HCT116 (cell line): ENCODE data around the gene ACTL6B. TPM values are rescaled to one million over a fixed set of nuclear protein-coding genes. Genes with fewer than 3 reads are reported as not detected.
A peak's percentile ranks its signal among the peaks of the same experiment; 100 is the strongest.

Experiments
- ATAC-seq: fragments of 200-7000 bp; cut with Tn5 transposase; 2 replicates; pipeline ENCODE4 v1.9.1; 2020; ENCODE audit warnings: mild to moderate bottlenecking, moderate library complexity
- BruUV-seq: library from RNA; stranded (reverse); fragments of 400-500 nt; replicated peaks from 2 replicates; lab custom pipeline; 2021; lab: Mats Ljungman, UMichigan
- CTCF ChIA-PET: fragments of 300-600 bp; sonication (Branson Sonifier 250); formaldehyde crosslinking; loops from one replicate; lab custom pipeline; 2021; ENCODE audit warnings: antibody characterized with exemption; lab: Charles Lee
- POLR2A ChIA-PET: fragments of 300-600, 350-600 bp; sonication (Branson Sonifier 250); formaldehyde crosslinking; loops from one replicate; lab custom pipeline; 2021; ENCODE audit warnings: antibody characterized with exemption; lab: Charles Lee
- RAD21 ChIA-PET, 2 experiments: fragments of 300-600 bp; sonication (Branson Sonifier 250); formaldehyde crosslinking; loops; one replicate each; lab custom pipeline; 2023; ENCODE audit warnings: low total read pairs in 2 of 2; ENCODE audit not compliant: uncharacterized antibody in 2 of 2, unreplicated experiment in 2 of 2, low non-redundant PET in 1 of 2; lab: Charles Lee
- DNase-seq: peaks from one replicate; pipeline ENCODE4 v3.0.0-alpha.2; 2010; ENCODE audit warnings: low read depth, low spot score
- H2AFZ ChIP-seq: fragments of 200-600 bp; shearing (Covaris generic), sonication (generic); 2 replicates; pipeline ENCODE4 v1.6.1; 2017; ENCODE audit warnings: low read depth, mixed run types, mixed read lengths, antibody characterized with exemption, low read length; ENCODE audit not compliant: poor library complexity, severe bottlenecking
- H3K27ac ChIP-seq: 2 replicates; pipeline ENCODE4 v1.5.1; 2012; ENCODE audit warnings: low read depth, low read length
- H3K27me3 ChIP-seq: fragments of 200-600 bp; sonication (generic); 2 replicates; pipeline ENCODE4 v1.6.1; 2016; ENCODE audit warnings: mixed run types, low read length, mixed read lengths; ENCODE audit not compliant: insufficient read depth
- H3K36me3 ChIP-seq, 2 experiments: fragments of 200-500 bp in 1 of 2; fragments of 200-600 bp in 1 of 2; sonication (Bioruptor generic) in 1 of 2; sonication (generic) in 1 of 2; 2 replicates each; pipeline versions ENCODE4 v1.5.1 to v1.6.1; 2014 to 2016; ENCODE audit warnings: low read length in 2 of 2, inconsistent platforms in 1 of 2, mixed read lengths in 1 of 2, mixed run types in 1 of 2; ENCODE audit not compliant: insufficient read depth in 2 of 2, control insufficient read depth in 1 of 2
- H3K4me1 ChIP-seq, 2 experiments: fragments of 200-600 bp in 1 of 2; sonication (generic) in 1 of 2; 2 replicates each; pipeline versions ENCODE4 v1.5.1 to v1.6.1; 2012 to 2017; ENCODE audit warnings: low read length in 2 of 2, inconsistent platforms in 1 of 2, mild to moderate bottlenecking in 1 of 2, mixed read lengths in 1 of 2, mixed run types in 1 of 2, moderate library complexity in 1 of 2; ENCODE audit not compliant: insufficient read depth in 2 of 2, control insufficient read depth in 1 of 2
- H3K4me2 ChIP-seq: fragments of 200-600 bp; sonication (generic); 2 replicates; pipeline ENCODE4 v1.6.1; 2017; ENCODE audit warnings: mixed run types, low read length, mixed read lengths
- H3K4me3 ChIP-seq, 2 experiments: fragments of 200-600 bp in 1 of 2; sonication (generic) in 1 of 2; replicated peaks in 1 of 2; 2 replicates each; pipeline ENCODE4 v1.5.1; 2011 to 2016; ENCODE audit warnings: low read length in 2 of 2, control low read depth in 1 of 2, low read depth in 1 of 2, mild to moderate bottlenecking in 1 of 2, mixed read lengths in 1 of 2, mixed run types in 1 of 2
- H3K79me2 ChIP-seq: fragments of 200-600 bp; sonication (generic); 2 replicates; pipeline ENCODE4 v1.6.1; 2017; ENCODE audit warnings: mild to moderate bottlenecking, mixed run types, low read length, moderate library complexity, mixed read lengths; ENCODE audit not compliant: insufficient read depth
- H3K9ac ChIP-seq: fragments of 200-600 bp; sonication (generic); 2 replicates; pipeline ENCODE4 v1.6.1; 2016; ENCODE audit warnings: low read length, mixed read lengths
- H3K9me2 ChIP-seq: fragments of 200-600 bp; sonication (generic), shearing (Covaris generic); 2 replicates; pipeline ENCODE4 v1.6.1; 2017; ENCODE audit warnings: mixed run types, mild to moderate bottlenecking, moderate library complexity; ENCODE audit not compliant: insufficient read depth
- H3K9me3 ChIP-seq, 2 experiments: fragments of 200-500 bp in 1 of 2; fragments of 200-600 bp in 1 of 2; sonication (Bioruptor generic) in 1 of 2; sonication (generic) in 1 of 2; 2 replicates each; pipeline ENCODE4 v1.6.1; 2014 to 2017; ENCODE audit warnings: low read length in 2 of 2, mixed read lengths in 2 of 2, inconsistent platforms in 1 of 2, low read depth in 1 of 2, mild to moderate bottlenecking in 1 of 2, mixed run types in 1 of 2, moderate library complexity in 1 of 2; ENCODE audit not compliant: control insufficient read depth in 1 of 2, insufficient read depth in 1 of 2
- H4K20me1 ChIP-seq: fragments of 200-600 bp; sonication (generic), shearing (Covaris generic); 2 replicates; pipeline ENCODE4 v1.6.1; 2017; ENCODE audit warnings: mixed run types, mild to moderate bottlenecking, moderate library complexity; ENCODE audit not compliant: insufficient read depth
- CBX3 ChIP-seq: IDR thresholded peaks from 2 replicates; pipeline ENCODE4 v1.6.1; 2012; ENCODE audit warnings: low read depth
- CEBPB ChIP-seq: IDR thresholded peaks from 2 replicates; pipeline ENCODE4 v1.6.1; 2012; ENCODE audit warnings: low read depth
- ELF1 ChIP-seq: IDR thresholded peaks from 2 replicates; pipeline ENCODE4 v1.6.1; 2012; ENCODE audit warnings: low read depth, borderline replicate concordance
- FOSL1 ChIP-seq: IDR thresholded peaks from 2 replicates; pipeline ENCODE4 v1.6.1; 2012; ENCODE audit warnings: low read depth
- JUND ChIP-seq: IDR thresholded peaks from 2 replicates; pipeline ENCODE4 v1.6.1; 2012
- POLR2A ChIP-seq: IDR thresholded peaks from 2 replicates; pipeline ENCODE4 v1.7.0; 2011; ENCODE audit warnings: borderline replicate concordance; ENCODE audit not compliant: insufficient read depth, insufficient read length; ENCODE audit errors: extremely low read depth
- POLR2AphosphoS5 ChIP-seq: IDR thresholded peaks from 2 replicates; pipeline ENCODE4 v1.6.1; 2011; ENCODE audit warnings: mild to moderate bottlenecking, low read depth, low read length, moderate library complexity
- SIN3A ChIP-seq: IDR thresholded peaks from 2 replicates; pipeline ENCODE4 v1.6.1; 2012; ENCODE audit warnings: low read depth
- SP1 ChIP-seq: IDR thresholded peaks from 2 replicates; pipeline ENCODE4 v1.6.1; 2012; ENCODE audit warnings: low read depth
- SRF ChIP-seq: IDR thresholded peaks from 2 replicates; pipeline ENCODE4 v1.6.1; 2012; ENCODE audit warnings: low read depth
- TCF7L2 ChIP-seq: IDR thresholded peaks from 2 replicates; pipeline ENCODE4 v1.7.0; 2011; ENCODE audit warnings: borderline replicate concordance, inconsistent platforms; ENCODE audit not compliant: insufficient read depth, insufficient read length; ENCODE audit errors: extremely low read depth
- YY1 ChIP-seq: IDR thresholded peaks from 2 replicates; pipeline ENCODE4 v1.6.1; 2011; ENCODE audit warnings: low read length, low read depth, moderate library complexity, mild to moderate bottlenecking; ENCODE audit not compliant: insufficient replicate concordance; ENCODE audit errors: extremely low read depth
- ZFX ChIP-seq: fragments of 450-650 bp; IDR thresholded peaks from 2 replicates; pipeline ENCODE4 v1.6.1; 2017
- intact Hi-C: fragments of 100-400 bp; cut with micrococcal nuclease; formaldehyde crosslinking; loops from 2 replicates; pipeline ENCODE4 v1.10.0; 2022
- total RNA-seq: library from RNA; stranded (reverse); gene quantifications from one replicate; pipeline ENCODE4 v1.2.1, GENCODE V29; 2021; ENCODE audit not compliant: unreplicated experiment
- TF ChIP-seq, protein P1 (sequence below): IDR thresholded peaks from 2 replicates; pipeline ENCODE4 v1.6.1; 2011; ENCODE audit warnings: mild to moderate bottlenecking, low read length, moderate library complexity; ENCODE audit not compliant: insufficient replicate concordance; ENCODE audit errors: extremely low read depth
- TF ChIP-seq, protein P2 (sequence below): IDR thresholded peaks from 2 replicates; pipeline ENCODE4 v1.6.1; 2012
- TF ChIP-seq, protein P3 (sequence below): IDR thresholded peaks from 2 replicates; pipeline ENCODE4 v1.6.1; 2012

The ACTL6B gene
- total RNA-seq, 1 experiment from 2014 or later, result not detected

DNA sequence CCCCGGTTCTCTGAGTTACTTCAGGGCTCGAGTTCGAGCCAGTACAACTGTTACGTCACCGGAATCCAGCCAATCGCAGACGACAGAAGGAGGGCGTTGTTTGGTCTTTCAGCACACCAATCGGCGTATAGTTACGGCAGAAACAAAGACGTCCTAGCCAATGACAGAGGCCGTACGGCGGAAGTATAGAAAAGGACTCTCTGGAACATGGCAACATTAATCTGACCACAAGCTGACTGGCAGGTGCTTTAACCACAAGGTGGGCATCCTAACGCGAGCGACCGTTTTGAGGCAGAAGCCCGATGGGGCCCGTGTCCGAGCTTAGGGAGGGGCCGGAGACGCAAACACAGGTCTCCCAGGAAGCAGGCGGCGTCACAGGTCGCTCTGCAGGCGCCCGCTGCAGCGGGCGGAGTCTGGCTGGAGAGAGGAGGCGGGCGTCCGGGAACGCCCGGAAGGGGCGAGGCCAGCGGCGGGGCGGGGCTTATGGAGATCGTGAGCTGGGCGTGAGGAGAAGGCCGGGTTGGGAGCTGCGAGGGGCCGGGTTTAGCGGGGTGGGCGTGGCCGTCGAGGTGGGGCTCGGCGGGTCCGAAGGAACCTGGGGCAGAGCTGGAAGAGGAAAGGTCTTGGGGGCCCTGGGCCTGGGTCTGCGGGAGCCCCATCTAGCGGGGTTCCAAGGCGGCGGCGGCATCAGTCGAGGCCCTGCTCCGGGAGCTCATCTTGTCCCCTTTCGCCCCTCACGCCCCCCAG is 44.1 kb downstream of the ACTL6B start, which contains the start of gene MOSPD3:
Gene MOSPD3, plus strand, starts transcription at position 558 of the 747 bp plus-strand sequence. CDS start 252 bp downstream, outside the sequence.
- no peaks in the 10 kb centered on the region for H3K79me2 ChIP-seq
- H3K9me2 ChIP-seq, result no peaks in the 10 kb centered on the region
- peaks cover 0 to 2% of the 10 kb centered on the region in 2 experiments; a peak in 1 of 4 replicates for H3K36me3 ChIP-seq
- H3K9ac ChIP-seq, result peak within 1 kb of the TSS; percentile 65
- H3K4me2 ChIP-seq, result peak within 1 kb of the TSS; percentile 97
- BruUV-seq, result no TSS peak
- H2AFZ ChIP-seq, result peak within 1 kb of the TSS; percentile 70
- intact Hi-C loops, result no loop called here
- no peaks in the 10 kb centered on the region for H3K9me3 ChIP-seq
- TF ChIP-seq ZFX, result 0 out of 2 replicates have a peak, but pooled peaks have one; percentile 26
- peak; percentile 23 for TF ChIP-seq TCF7L2
- peak; percentile 72 for TF ChIP-seq POLR2AphosphoS5
- TF ChIP-seq SP1, result no peak
- no peak for TF ChIP-seq SRF
- peak; percentile 65 for TF ChIP-seq YY1
- TF ChIP-seq FOSL1, result no peak
- peak; percentile 59 for TF ChIP-seq POLR2A
- no peak for TF ChIP-seq CBX3
- TF ChIP-seq, all 23 proteins: peak for 5
- H3K4me1 ChIP-seq, result peaks cover 3 to 27% of the 10 kb centered on the region in 2 experiments
- H3K27me3 ChIP-seq, result no peaks in the 10 kb centered on the region
- H3K27ac ChIP-seq, result peak within 1 kb of the TSS; percentile 89
- POLR2A ChIA-PET, result interaction anchor here (0.5 to 3.2 kb wide), 10 partner anchors 14 to 484 kb away, joined by 3 to 23 read pairs (median 3); partner anchors contain the start of genes FBXO24, LRCH4, POP7 and UFSP1
- peak within 1 kb of the TSS; percentile 73 to 89 for H3K4me3 ChIP-seq
- DNase-seq (peak; percentile 99), ATAC-seq (peak; percentile 97)
- H4K20me1 ChIP-seq, result no peaks in the 10 kb centered on the region
- CTCF ChIA-PET, result interaction anchor here (0.6 to 2.5 kb wide), 9 partner anchors 22 to 240 kb away, joined by 3 to 13 read pairs (median 4); partner anchors contain the start of genes EPHB4, FBXO24, GIGYF1 and LRCH4
- RAD21 ChIA-PET, result interaction anchor here in 1 of 2 experiments (0.7 to 1.3 kb wide), 3 partner anchors 14 to 26 kb away, joined by 3 read pairs; partner anchors contain the start of gene FBXO24

DNA sequence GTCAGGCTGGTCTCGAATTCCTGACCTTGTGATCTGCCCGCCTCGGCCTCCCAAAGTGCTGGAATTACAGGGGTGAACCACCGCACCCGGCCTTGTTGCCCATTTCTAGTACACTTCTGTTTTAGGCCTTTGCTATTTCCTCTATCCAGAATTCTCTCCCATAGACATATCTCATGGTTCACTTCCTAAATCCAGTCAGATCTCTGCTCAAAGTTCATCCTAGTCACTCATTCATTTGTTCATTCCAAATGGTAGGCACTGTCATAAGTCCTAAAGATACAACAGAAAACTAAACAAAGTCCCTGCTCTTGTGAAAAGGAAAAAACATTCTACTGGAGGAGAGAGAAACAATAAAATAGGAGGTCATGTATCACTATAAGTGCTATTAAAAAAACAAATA is 46.3 kb downstream of the ACTL6B start:
- ChIA-PET POLR2A (no interaction called here), RAD21 (no interaction called here), CTCF (interaction anchor here (1.2 kb wide), 2 partner anchors 20 to 21 kb away, joined by 3 read pairs; no protein-coding TSS in a partner anchor)
- Histone ChIP-seq H3K4me2 (no peak overlapping the region), H3K9ac (no peak overlapping the region), H3K9me2 (no peaks in the 10 kb centered on the region), H3K4me1 (peaks cover 8 to 42% of the 10 kb centered on the region in 2 experiments), H3K27me3 (no peaks in the 10 kb centered on the region), H3K79me2 (no peaks in the 10 kb centered on the region), H3K9me3 (no peaks in the 10 kb centered on the region), H3K27ac (no peak overlapping the region), H2AFZ (no peak overlapping the region), H3K36me3 (no peaks in the 10 kb centered on the region), H3K4me3 (no peak overlapping the region), H4K20me1 (no peaks in the 10 kb centered on the region)
- TF ChIP-seq POLR2A (no peak), POLR2AphosphoS5 (no peak), SP1 (no peak), JUND (no peak), ELF1 (no peak), TCF7L2 (no peak), SIN3A (no peak), CEBPB (no peak)
- TF ChIP-seq, protein P1, sequence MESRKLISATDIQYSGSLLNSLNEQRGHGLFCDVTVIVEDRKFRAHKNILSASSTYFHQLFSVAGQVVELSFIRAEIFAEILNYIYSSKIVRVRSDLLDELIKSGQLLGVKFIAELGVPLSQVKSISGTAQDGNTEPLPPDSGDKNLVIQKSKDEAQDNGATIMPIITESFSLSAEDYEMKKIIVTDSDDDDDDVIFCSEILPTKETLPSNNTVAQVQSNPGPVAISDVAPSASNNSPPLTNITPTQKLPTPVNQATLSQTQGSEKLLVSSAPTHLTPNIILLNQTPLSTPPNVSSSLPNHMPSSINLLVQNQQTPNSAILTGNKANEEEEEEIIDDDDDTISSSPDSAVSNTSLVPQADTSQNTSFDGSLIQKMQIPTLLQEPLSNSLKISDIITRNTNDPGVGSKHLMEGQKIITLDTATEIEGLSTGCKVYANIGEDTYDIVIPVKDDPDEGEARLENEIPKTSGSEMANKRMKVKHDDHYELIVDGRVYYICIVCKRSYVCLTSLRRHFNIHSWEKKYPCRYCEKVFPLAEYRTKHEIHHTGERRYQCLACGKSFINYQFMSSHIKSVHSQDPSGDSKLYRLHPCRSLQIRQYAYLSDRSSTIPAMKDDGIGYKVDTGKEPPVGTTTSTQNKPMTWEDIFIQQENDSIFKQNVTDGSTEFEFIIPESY, result no peak
- TF ChIP-seq, protein P2, sequence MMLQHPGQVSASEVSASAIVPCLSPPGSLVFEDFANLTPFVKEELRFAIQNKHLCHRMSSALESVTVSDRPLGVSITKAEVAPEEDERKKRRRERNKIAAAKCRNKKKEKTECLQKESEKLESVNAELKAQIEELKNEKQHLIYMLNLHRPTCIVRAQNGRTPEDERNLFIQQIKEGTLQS, result no peak
- TF ChIP-seq, protein P3, sequence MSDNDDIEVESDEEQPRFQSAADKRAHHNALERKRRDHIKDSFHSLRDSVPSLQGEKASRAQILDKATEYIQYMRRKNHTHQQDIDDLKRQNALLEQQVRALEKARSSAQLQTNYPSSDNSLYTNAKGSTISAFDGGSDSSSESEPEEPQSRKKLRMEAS, result no peak
- no peak for ATAC-seq
- no peak for DNase-seq
- no TSS peak for BruUV-seq
- intact Hi-C loops, result no loop called here
